Fibroblast of lung (primary cell): Measurements from ENCODE around the gene HLA-A. TPM values are rescaled to one million over a fixed set of nuclear protein-coding genes. Genes with fewer than 3 reads are reported as not detected.

Experiments
- DNase-seq, 2 donors: peaks; one replicate each; pipeline versions ENCODE4 v3.0.0 to v3.0.0-alpha.2; 2010; ENCODE audit warnings: low read depth in 2 of 2
- H2AFZ ChIP-seq: 2 replicates; pipeline ENCODE4 v1.5.1; 2012; ENCODE audit warnings: low read length, control low read depth, inconsistent platforms
- H3K27ac ChIP-seq: 2 replicates; pipeline ENCODE4 v1.5.1; 2011; ENCODE audit warnings: low read length, control low read depth; ENCODE audit not compliant: insufficient read depth
- H3K27me3 ChIP-seq: 2 replicates; pipeline ENCODE4 v1.5.1; 2011; ENCODE audit warnings: mild to moderate bottlenecking, low read length; ENCODE audit not compliant: control insufficient read depth, insufficient read depth
- H3K36me3 ChIP-seq: 2 replicates; pipeline ENCODE4 v1.5.1; 2011; ENCODE audit warnings: low read length; ENCODE audit not compliant: control insufficient read depth, insufficient read depth
- H3K4me1 ChIP-seq: 2 replicates; pipeline ENCODE4 v1.5.1; 2011; ENCODE audit warnings: low read length; ENCODE audit not compliant: control insufficient read depth, insufficient read depth; ENCODE audit errors: extremely low read depth
- H3K4me2 ChIP-seq: 2 replicates; pipeline ENCODE4 v1.5.1; 2011; ENCODE audit warnings: low read length, control low read depth; ENCODE audit not compliant: insufficient read depth; ENCODE audit errors: extremely low read depth
- H3K4me3 ChIP-seq, 4 experiments: fragments of 200-600 bp in 1 of 4; sonication (generic) in 1 of 4; replicated peaks in 1 of 4; 2 replicates each; pipeline ENCODE4 v1.5.1; 2011 to 2016; ENCODE audit warnings: low read length in 4 of 4, low read depth in 3 of 4, mild to moderate bottlenecking in 3 of 4, control low read depth in 2 of 4, inconsistent platforms in 1 of 4, mixed read lengths in 1 of 4; ENCODE audit not compliant: insufficient read depth in 1 of 4; ENCODE audit errors: control extremely low read depth in 1 of 4
- H3K79me2 ChIP-seq: 2 replicates; pipeline ENCODE4 v1.5.1; 2012; ENCODE audit warnings: mild to moderate bottlenecking, low read length, inconsistent platforms; ENCODE audit not compliant: control insufficient read depth, insufficient read depth
- H3K9ac ChIP-seq: 2 replicates; pipeline ENCODE4 v1.5.1; 2011; ENCODE audit warnings: mild to moderate bottlenecking, low read length, control low read depth; ENCODE audit not compliant: insufficient read depth
- H3K9me3 ChIP-seq: 2 replicates; pipeline ENCODE4 v1.5.1; 2012; ENCODE audit warnings: low read depth, low read length; ENCODE audit not compliant: control insufficient read depth, insufficient read depth
- H4K20me1 ChIP-seq: 2 replicates; pipeline ENCODE4 v1.5.1; 2011; ENCODE audit warnings: low read length; ENCODE audit not compliant: control insufficient read depth, insufficient read depth; ENCODE audit errors: extremely low read depth
- EZH2 ChIP-seq: IDR thresholded peaks from 2 replicates; pipeline ENCODE4 v1.5.1; 2012; ENCODE audit warnings: low read length, control low read depth, mild to moderate bottlenecking; ENCODE audit errors: missing control alignments
- polyA plus RNA-seq, 2 donors: library from polyadenylated mRNA; depleted of rRNA in 1 of 2; stranded (reverse) in 1 of 2; unstranded in 1 of 2; fragments of >200 nt; gene quantifications; 2 replicates each; pipeline ENCODE4 v1.2.1, GENCODE V29; 2011 to 2012; ENCODE audit warnings: missing spikeins in 1 of 2
- total RNA-seq: library from RNA; depleted of rRNA; stranded (reverse); fragments of >200 nt; gene quantifications from 2 replicates; pipeline ENCODE4 v1.2.1, GENCODE V29; 2014
- TF ChIP-seq, protein P1 (sequence below), 2 donors: IDR thresholded peaks in 1 of 2; conservative IDR thresholded peaks in 1 of 2; 1 replicate in 1 of 2; 2 replicates in 1 of 2; pipeline ENCODE4 v1.5.1; 2011 to 2012; ENCODE audit warnings: low read length in 2 of 2, control low read depth in 1 of 2, inconsistent platforms in 1 of 2, low read depth in 1 of 2, mild to moderate bottlenecking in 1 of 2

Gene HLA-A
- total and polyA plus RNA-seq, 2 donors (not counting 1 experiment from before 2014, with no cell fraction given): 272 to 666 TPM

DNA sequence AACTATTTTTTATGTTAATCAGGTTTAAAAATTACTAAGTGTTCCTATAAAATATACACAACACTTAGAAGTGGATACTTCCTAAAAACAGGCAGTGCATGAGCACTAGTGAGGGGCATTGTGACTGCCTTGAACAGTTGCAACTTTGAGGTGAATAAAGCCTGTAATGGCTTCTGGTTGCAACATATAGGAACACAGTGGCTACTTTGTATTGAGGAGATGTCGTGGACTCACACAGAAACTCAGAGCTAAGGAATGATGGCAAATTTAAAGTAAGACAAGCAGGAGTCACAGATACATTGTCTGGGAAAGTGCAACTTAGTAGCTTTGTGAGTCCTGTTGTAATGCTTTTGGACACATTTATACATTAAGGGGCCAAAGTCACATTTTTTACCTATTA, 861 bp upstream of the HLA-A start:
- H3K27ac ChIP-seq: peak overlapping the region; percentile 94
- TF ChIP-seq EZH2: no peak
- TF ChIP-seq, protein P1, sequence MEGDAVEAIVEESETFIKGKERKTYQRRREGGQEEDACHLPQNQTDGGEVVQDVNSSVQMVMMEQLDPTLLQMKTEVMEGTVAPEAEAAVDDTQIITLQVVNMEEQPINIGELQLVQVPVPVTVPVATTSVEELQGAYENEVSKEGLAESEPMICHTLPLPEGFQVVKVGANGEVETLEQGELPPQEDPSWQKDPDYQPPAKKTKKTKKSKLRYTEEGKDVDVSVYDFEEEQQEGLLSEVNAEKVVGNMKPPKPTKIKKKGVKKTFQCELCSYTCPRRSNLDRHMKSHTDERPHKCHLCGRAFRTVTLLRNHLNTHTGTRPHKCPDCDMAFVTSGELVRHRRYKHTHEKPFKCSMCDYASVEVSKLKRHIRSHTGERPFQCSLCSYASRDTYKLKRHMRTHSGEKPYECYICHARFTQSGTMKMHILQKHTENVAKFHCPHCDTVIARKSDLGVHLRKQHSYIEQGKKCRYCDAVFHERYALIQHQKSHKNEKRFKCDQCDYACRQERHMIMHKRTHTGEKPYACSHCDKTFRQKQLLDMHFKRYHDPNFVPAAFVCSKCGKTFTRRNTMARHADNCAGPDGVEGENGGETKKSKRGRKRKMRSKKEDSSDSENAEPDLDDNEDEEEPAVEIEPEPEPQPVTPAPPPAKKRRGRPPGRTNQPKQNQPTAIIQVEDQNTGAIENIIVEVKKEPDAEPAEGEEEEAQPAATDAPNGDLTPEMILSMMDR (conservative IDR thresholded peaks at IDR 0.05 in 1 of 2, IDR thresholded peaks at IDR 0.05 in 1 of 2; ENCODE audit: low read depth in 1 of 2, low read length in 2 of 2): no peak
- H3K4me1 ChIP-seq: peaks cover 5% of the 10 kb centered on the region
- peak overlapping the region; percentile 88 for H3K9ac ChIP-seq
- no peaks in the 10 kb centered on the region for H3K9me3 ChIP-seq
- peak overlapping the region; percentile 77 for H2AFZ ChIP-seq
- peak overlapping the region; percentile 61 to 77 (median 66) for H3K4me3 ChIP-seq
- peaks cover 15% of the 10 kb centered on the region for H3K79me2 ChIP-seq
- no peaks in the 10 kb centered on the region for H4K20me1 ChIP-seq
- peak overlapping the region; percentile 96 for H3K4me2 ChIP-seq
- peaks cover 6% of the 10 kb centered on the region for H3K36me3 ChIP-seq
- DNase-seq: peak in 1 of 2 donors; percentile 24
- no peaks in the 10 kb centered on the region for H3K27me3 ChIP-seq

DNA sequence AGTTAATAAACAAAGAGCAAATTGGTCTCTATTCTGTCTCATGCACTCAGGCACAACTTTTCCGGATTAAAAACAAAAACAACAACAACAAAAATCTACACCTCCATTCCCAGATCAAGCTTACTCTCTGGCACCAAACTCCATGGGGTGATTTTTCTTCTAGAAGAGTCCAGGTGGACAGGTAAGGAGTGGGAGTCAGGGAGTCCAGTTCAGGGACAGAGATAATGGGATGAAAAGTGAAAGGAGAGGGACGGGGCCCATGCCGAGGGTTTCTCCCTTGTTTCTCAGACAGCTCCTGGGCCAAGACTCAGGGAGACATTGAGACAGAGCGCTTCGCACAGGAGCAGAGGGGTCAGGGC, 437 bp upstream of the HLA-A start:
- H3K36me3 ChIP-seq: peaks cover 6% of the 10 kb centered on the region
- peak overlapping the region; percentile 96 for H3K4me2 ChIP-seq
- TF ChIP-seq, protein P1 (conservative IDR thresholded peaks at IDR 0.05 in 1 of 2, IDR thresholded peaks at IDR 0.05 in 1 of 2; ENCODE audit: low read depth in 1 of 2, low read length in 2 of 2): no peak
- TF ChIP-seq EZH2: no peak
- peak overlapping the region; percentile 94 for H3K27ac ChIP-seq
- H3K9ac ChIP-seq: peak overlapping the region; percentile 88
- DNase-seq: no peak
- peak overlapping the region; percentile 77 for H2AFZ ChIP-seq
- H3K4me1 ChIP-seq: peaks cover 5% of the 10 kb centered on the region
- H3K4me3 ChIP-seq: peak overlapping the region; percentile 61 to 77 (median 66)
- no peaks in the 10 kb centered on the region for H4K20me1 ChIP-seq
- H3K9me3 ChIP-seq: no peaks in the 10 kb centered on the region
- no peaks in the 10 kb centered on the region for H3K27me3 ChIP-seq
- peaks cover 15% of the 10 kb centered on the region for H3K79me2 ChIP-seq

DNA sequence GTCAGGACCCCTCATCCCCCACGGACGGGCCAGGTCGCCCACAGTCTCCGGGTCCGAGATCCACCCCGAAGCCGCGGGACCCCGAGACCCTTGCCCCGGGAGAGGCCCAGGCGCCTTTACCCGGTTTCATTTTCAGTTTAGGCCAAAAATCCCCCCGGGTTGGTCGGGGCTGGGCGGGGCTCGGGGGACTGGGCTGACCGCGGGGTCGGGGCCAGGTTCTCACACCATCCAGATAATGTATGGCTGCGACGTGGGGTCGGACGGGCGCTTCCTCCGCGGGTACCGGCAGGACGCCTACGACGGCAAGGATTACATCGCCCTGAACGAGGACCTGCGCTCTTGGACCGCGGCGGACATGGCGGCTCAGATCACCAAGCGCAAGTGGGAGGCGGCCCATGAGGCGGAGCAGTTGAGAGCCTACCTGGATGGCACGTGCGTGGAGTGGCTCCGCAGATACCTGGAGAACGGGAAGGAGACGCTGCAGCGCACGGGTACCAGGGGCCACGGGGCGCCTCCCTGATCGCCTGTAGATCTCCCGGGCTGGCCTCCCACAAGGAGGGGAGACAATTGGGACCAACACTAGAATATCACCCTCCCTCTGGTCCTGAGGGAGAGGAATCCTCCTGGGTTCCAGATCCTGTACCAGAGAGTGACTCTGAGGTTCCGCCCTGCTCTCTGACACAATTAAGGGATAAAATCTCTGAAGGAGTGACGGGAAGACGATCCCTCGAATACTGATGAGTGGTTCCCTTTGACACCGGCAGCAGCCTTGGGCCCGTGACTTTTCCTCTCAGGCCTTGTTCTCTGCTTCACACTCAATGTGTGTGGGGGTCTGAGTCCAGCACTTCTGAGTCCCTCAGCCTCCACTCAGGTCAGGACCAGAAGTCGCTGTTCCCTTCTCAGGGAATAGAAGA, 978 bp downstream of the HLA-A start:
- Histone ChIP-seq H3K36me3 (peaks cover 6% of the 10 kb centered on the region), H4K20me1 (no peaks in the 10 kb centered on the region), H3K4me3 (peak overlapping the region; percentile 61 to 77 (median 66)), H2AFZ (no peak overlapping the region), H3K27ac (peak overlapping the region; percentile 94), H3K9ac (peak overlapping the region; percentile 88), H3K79me2 (peaks cover 15% of the 10 kb centered on the region), H3K27me3 (no peaks in the 10 kb centered on the region), H3K9me3 (no peaks in the 10 kb centered on the region), H3K4me2 (peak overlapping the region; percentile 78), H3K4me1 (peaks cover 5% of the 10 kb centered on the region)
- TF ChIP-seq EZH2: no peak
- TF ChIP-seq, protein P1 (conservative IDR thresholded peaks at IDR 0.05 in 1 of 2, IDR thresholded peaks at IDR 0.05 in 1 of 2; ENCODE audit: low read depth in 1 of 2, low read length in 2 of 2): no peak
- DNase-seq: no peak
